Progenitor cell of endocrine pancreas (in vitro differentiated cells): Measurements from ENCODE around the gene CHST14. TPM values are rescaled to one million over a fixed set of nuclear protein-coding genes. Genes with fewer than 3 reads are reported as not detected.

Source experiments
- DNase-seq: peaks from one replicate; pipeline ENCODE4 v3.0.0; 2021; ENCODE audit warnings: low spot score; ENCODE audit not compliant: unreplicated experiment
- H3K27ac Mint-ChIP-seq: 2 replicates; pipeline ENCODE4 v1.8.0; 2021; ENCODE audit warnings: mild to moderate bottlenecking, moderate library complexity, mixed read lengths
- H3K27me3 Mint-ChIP-seq: 2 replicates; pipeline ENCODE4 v1.8.0; 2021; ENCODE audit warnings: mixed read lengths
- H3K36me3 Mint-ChIP-seq: 2 replicates; pipeline ENCODE4 v1.8.0; 2022; ENCODE audit warnings: mixed read lengths; ENCODE audit not compliant: insufficient read depth
- H3K4me1 Mint-ChIP-seq: 2 replicates; pipeline ENCODE4 v1.8.0; 2021; ENCODE audit warnings: low read depth, mixed read lengths
- H3K4me3 Mint-ChIP-seq: 2 replicates; pipeline ENCODE4 v1.8.0; 2021; ENCODE audit warnings: low read depth, mild to moderate bottlenecking, moderate library complexity, mixed read lengths
- H3K9me3 Mint-ChIP-seq: 2 replicates; pipeline ENCODE4 v1.8.0; 2021; ENCODE audit warnings: low read depth, mixed read lengths
- CTCF ChIP-seq: fragments of 200-600 bp; sonication (generic); IDR thresholded peaks from one replicate; pipeline ENCODE4 v1.5.0; 2021; ENCODE audit warnings: antibody characterized with exemption, mild to moderate bottlenecking; ENCODE audit not compliant: unreplicated experiment
- total RNA-seq: library from RNA; stranded (reverse); gene quantifications from 2 replicates; pipeline ENCODE4 v1.2.1, GENCODE V29; 2021

CHST14 gene
- total RNA-seq, 1 donor from 2014 or later = 29.1 TPM

- H3K9me3 Mint-ChIP-seq = no peaks in the 10 kb centered on the region
Observed at GRCh38 chr15:40479024-40479423, 8.2 kb downstream of the CHST14 start.

GRCh38 chr15:40481341-40482074, 10.7 kb downstream of the CHST14 start:
- no peak for DNase-seq

More at GRCh38 chr15:40479024-40479423, 8.2 kb downstream of the CHST14 start:
- no peaks in the 10 kb centered on the region for H3K36me3 Mint-ChIP-seq
- TF ChIP-seq CTCF = no peak
- no peak overlapping the region for H3K27ac Mint-ChIP-seq
- H3K4me1 Mint-ChIP-seq = peaks cover 8% of the 10 kb centered on the region
- no peak overlapping the region for H3K4me3 Mint-ChIP-seq
- no peak for DNase-seq
- H3K27me3 Mint-ChIP-seq = peaks cover 12% of the 10 kb centered on the region

GRCh38 chr15:40483919-40484318, 13.1 kb downstream of the CHST14 start:
- Mint-ChIP-seq H3K36me3 (no peaks in the 10 kb centered on the region), H3K27ac (no peak overlapping the region), H3K4me1 (no peaks in the 10 kb centered on the region), H3K27me3 (peaks cover 15% of the 10 kb centered on the region), H3K4me3 (no peak overlapping the region), H3K9me3 (no peaks in the 10 kb centered on the region)
- DNase-seq = no peak
- TF ChIP-seq CTCF = no peak

More at GRCh38 chr15:40481341-40482074, 10.7 kb downstream of the CHST14 start:
- no peaks in the 10 kb centered on the region for H3K9me3 Mint-ChIP-seq
- H3K4me1 Mint-ChIP-seq = peaks cover 8% of the 10 kb centered on the region
- no peak for TF ChIP-seq CTCF
- no peak overlapping the region for H3K27ac Mint-ChIP-seq
- peaks cover 15% of the 10 kb centered on the region for H3K27me3 Mint-ChIP-seq
- no peaks in the 10 kb centered on the region for H3K36me3 Mint-ChIP-seq
- no peak overlapping the region for H3K4me3 Mint-ChIP-seq

- no peak for TF ChIP-seq CTCF
- no peak overlapping the region for H3K4me3 Mint-ChIP-seq
- no peak overlapping the region for H3K27ac Mint-ChIP-seq
- H3K4me1 Mint-ChIP-seq = no peaks in the 10 kb centered on the region
- H3K9me3 Mint-ChIP-seq = no peaks in the 10 kb centered on the region
- no peak for DNase-seq
- H3K27me3 Mint-ChIP-seq = peaks cover 9% of the 10 kb centered on the region
- no peaks in the 10 kb centered on the region for H3K36me3 Mint-ChIP-seq
Observed at GRCh38 chr15:40486066-40486770, 15.4 kb downstream of the CHST14 start.

GRCh38 chr15:40487816-40488682, 17.3 kb downstream of the CHST14 start:
- TF ChIP-seq CTCF = no peak
- no peak overlapping the region for H3K4me3 Mint-ChIP-seq
- H3K4me1 Mint-ChIP-seq = no peaks in the 10 kb centered on the region
- no peak overlapping the region for H3K27ac Mint-ChIP-seq
- H3K36me3 Mint-ChIP-seq = no peaks in the 10 kb centered on the region
- peaks cover 9% of the 10 kb centered on the region for H3K27me3 Mint-ChIP-seq
- H3K9me3 Mint-ChIP-seq = no peaks in the 10 kb centered on the region
- DNase-seq = no peak
